Kidney (tissue), 14 donors: ENCODE data around the gene STAB1. TPM values are rescaled to one million over a fixed set of nuclear protein-coding genes. Genes with fewer than 3 reads are reported as not detected.

Experiments
- DNase-seq, 5 donors: peaks; one replicate each; pipeline ENCODE4 v3.0.0-alpha.2; 2013 to 2020
- FAIRE-seq: peaks from 2 replicates; lab custom pipeline; 2012; peaks lifted over from hg19 to GRCh38; lab: Jason Lieb, UNC
- H3K27ac ChIP-seq, 2 donors: one replicate each; pipeline ENCODE4 v1.7.0; 2013; ENCODE audit warnings: low read depth in 2 of 2, low read length in 2 of 2, inconsistent platforms in 1 of 2
- H3K27me3 ChIP-seq: one replicate; pipeline ENCODE4 v1.7.1; 2013; ENCODE audit warnings: low read length, inconsistent platforms; ENCODE audit not compliant: control insufficient read depth, insufficient read depth
- H3K36me3 ChIP-seq, 3 donors: one replicate each; pipeline versions ENCODE4 v1.7.0 to v1.7.1; 2013; ENCODE audit warnings: low read length in 3 of 3, control low read depth in 1 of 3, inconsistent platforms in 1 of 3; ENCODE audit not compliant: insufficient read depth in 3 of 3, control insufficient read depth in 2 of 3
- H3K4me1 ChIP-seq, 3 donors: one replicate each; pipeline versions ENCODE4 v1.7.0 to v1.7.1; 2013; ENCODE audit warnings: low read length in 3 of 3, inconsistent platforms in 1 of 3, low read depth in 1 of 3; ENCODE audit not compliant: control insufficient read depth in 2 of 3, insufficient read depth in 2 of 3
- H3K4me3 ChIP-seq, 3 donors: one replicate each; pipeline versions ENCODE4 v1.7.0 to v1.8.1; 2013; ENCODE audit warnings: low read length in 3 of 3, control low read depth in 1 of 3, inconsistent platforms in 1 of 3
- H3K9ac ChIP-seq, 3 donors: one replicate each; pipeline versions ENCODE4 v1.7.0 to v1.7.1; 2013; ENCODE audit warnings: low read length in 3 of 3, control low read depth in 1 of 3, inconsistent platforms in 1 of 3
- H3K9me3 ChIP-seq, 3 donors: one replicate each; pipeline versions ENCODE4 v1.7.0 to v1.7.1; 2013; ENCODE audit warnings: low read length in 3 of 3, control low read depth in 1 of 3, inconsistent platforms in 1 of 3; ENCODE audit not compliant: control insufficient read depth in 2 of 3, insufficient read depth in 1 of 3
- CTCF ChIP-seq: IDR thresholded peaks from 3 replicates; pipeline ENCODE4 v1.5.1; 2012; ENCODE audit warnings: mild to moderate bottlenecking, moderate library complexity, borderline replicate concordance; ENCODE audit not compliant: insufficient read depth; ENCODE audit errors: extremely low read depth
- intact Hi-C: fragments of 100-400 bp; cut with DNase I; formaldehyde crosslinking; loops from one replicate; pipeline ENCODE4 v1.11.1; 2022
- polyA plus RNA-seq: library from polyadenylated mRNA; stranded (reverse); fragments of 350-450 nt; fragmentation: Illumina TruSeq; extraction: RNeasy Lipid Tissue Mini Kit (QIAGEN cat#74804); gene quantifications from one replicate; pipeline ENCODE4 v1.2.3, GENCODE V29; 2014; ENCODE audit warnings: low read depth, low replicate concordance; ENCODE audit not compliant: insufficient read depth
- total RNA-seq: library from RNA; stranded (reverse); fragmentation: NEBNext Ultra II Directional; extraction: Animal tissue kit (Norgen Biotek cat#: 25700); gene quantifications from one replicate; pipeline ENCODE4 v1.2.1, GENCODE V29; 2021
- donor health status: control.
- donor health status: control.
- donor health status: control.
- donor health status: control.
- donor health status: control.
- donor health status: DM: yes; HTN: yes; CAD: no.
- donor health status: Normal renal cell carcinoma (clear cell type).

Gene STAB1
- total and polyA plus RNA-seq, 2 donors from 2014 or later: 98.4 to 379 TPM

GRCh38 chr3:52530918-52531826 is 36.0 kb downstream of the STAB1 start:
- Histone ChIP-seq H3K9ac (no peak overlapping the region), H3K4me3 (no peak overlapping the region), H3K36me3 (peaks cover 0 to 2% (median 2%) of the 10 kb centered on the region in 3 donors), H3K27me3 (no peaks in the 10 kb centered on the region), H3K27ac (no peak overlapping the region), H3K9me3 (no peaks in the 10 kb centered on the region), H3K4me1 (peaks cover 0 to 21% (median 5%) of the 10 kb centered on the region in 3 donors)
- intact Hi-C loops: no loop called here
- TF ChIP-seq CTCF: no peak
- FAIRE-seq (no peak), DNase-seq (peak in 3 of 5 donors; percentile 4 to 56 (median 54))

GRCh38 chr3:52531860-52532516 is 36.9 kb downstream of the STAB1 start:
- FAIRE-seq (no peak), DNase-seq (peak in 2 of 5 donors; percentile 7 to 76)
- no peak overlapping the region for H3K9ac ChIP-seq
- no peaks in the 10 kb centered on the region for H3K9me3 ChIP-seq
- peaks cover 0 to 2% (median 2%) of the 10 kb centered on the region in 3 donors for H3K36me3 ChIP-seq
- no peaks in the 10 kb centered on the region for H3K27me3 ChIP-seq
- H3K4me1 ChIP-seq: peaks cover 0 to 18% (median 5%) of the 10 kb centered on the region in 3 donors
- TF ChIP-seq CTCF: no peak
- intact Hi-C loops: no loop called here
- no peak overlapping the region for H3K4me3 ChIP-seq
- H3K27ac ChIP-seq: no peak overlapping the region

GRCh38 chr3:52532517-52532837 is 37.3 kb downstream of the STAB1 start:
- H3K27me3 ChIP-seq: no peaks in the 10 kb centered on the region
- peak overlapping the region in 1 of 2 donors; percentile 43 for H3K27ac ChIP-seq
- peak overlapping the region in 1 of 3 donors; percentile 36 for H3K4me3 ChIP-seq
- H3K4me1 ChIP-seq: peaks cover 1 to 20% (median 6%) of the 10 kb centered on the region in 3 donors
- FAIRE-seq (no peak), DNase-seq (peak; percentile 10 to 74 (median 57))
- H3K36me3 ChIP-seq: peaks cover 0 to 2% (median 2%) of the 10 kb centered on the region in 3 donors
- intact Hi-C loops: no loop called here
- no peak for TF ChIP-seq CTCF
- H3K9ac ChIP-seq: peak overlapping the region in 1 of 3 donors; percentile 55
- H3K9me3 ChIP-seq: no peaks in the 10 kb centered on the region
